ENCODE results near the gene ADAMTS10.

- no peak for TF ChIP-seq CTCF (IDR thresholded peaks at IDR 0.05)
- no peak for TF ChIP-seq POLR2A (IDR thresholded peaks at IDR 0.05)
Measured at GRCh38 chr19:8610936-8611300, 403 bp upstream of the ADAMTS10 start.

Data from esophagus squamous epithelium (tissue), 4 donors.